HG03575 (cell line): Measurements from ENCODE around the gene ATP1A2.

ENCODE experiments used
- ATAC-seq: cut with Tn5 transposase; IDR thresholded peaks from one replicate; pipeline ENCODE4 v1.9.1; 2021; ENCODE audit not compliant: unreplicated experiment, insufficient number of reproducible peaks, low FRiP score; ENCODE audit errors: extremely low read depth

Gene ATP1A2

GRCh38 chr1:160188341-160188740, 72.8 kb downstream of the ATP1A2 start:
- ATAC-seq: no peak

GRCh38 chr1:160189649-160190625, 74.4 kb downstream of the ATP1A2 start, which contains the start of gene CASQ1:
Gene CASQ1 (plus strand): TSS chr1:160190575. CDS start chr1:160190752, 177 bp downstream.
- no peak for ATAC-seq

- ATAC-seq: no peak
Measured at GRCh38 chr1:160191756-160192155, 76.2 kb downstream of the ATP1A2 start.

GRCh38 chr1:160192234-160192633, 76.7 kb downstream of the ATP1A2 start:
- ATAC-seq: no peak
